ENCODE measurements around the gene ILKAP. TPM values are rescaled to one million over a fixed set of nuclear protein-coding genes. Genes with fewer than 3 reads are reported as not detected.

Gene ILKAP
- total and polyA plus RNA-seq, 2 experiments from 2014 or later, result 11.9 to 35.0 TPM

- Histone ChIP-seq H3K4me1 (ENCODE audit: insufficient read depth) (no peaks in the 10 kb centered on the region), H3K9me2 (ENCODE audit: insufficient read depth) (no peaks in the 10 kb centered on the region), H3K9ac (no peak overlapping the region), H3K27me3 (replicated peaks; ENCODE audit: insufficient read depth) (no peaks in the 10 kb centered on the region), H3K27ac (no peak overlapping the region), H3K36me3 (ENCODE audit: low read depth) (no peaks in the 10 kb centered on the region; the same call in 1 of the 2 replicates), H3K9me3 (ENCODE audit: low read depth) (no peaks in the 10 kb centered on the region), H3K79me2 (ENCODE audit: insufficient read depth) (no peaks in the 10 kb centered on the region), H3K4me2 (ENCODE audit: unreplicated experiment) (no peak overlapping the region), H4K20me1 (ENCODE audit: insufficient read depth) (no peaks in the 10 kb centered on the region), H2AFZ (no peak overlapping the region), H3F3A (ENCODE audit: insufficient read depth) (no peaks in the 10 kb centered on the region), H3K4me3 (no peak overlapping the region)
- TF ChIP-seq EZH2 (IDR thresholded peaks at IDR 0.05; ENCODE audit: insufficient read depth, poor library complexity, severe bottlenecking), result no peak
- no peak for TF ChIP-seq EZH2phosphoT487 (IDR thresholded peaks at IDR 0.05; ENCODE audit: insufficient read depth, low read depth)
- in situ Hi-C loops (cut with MboI), result loop anchor here (25.0 kb wide), 1 partner anchor 664 kb away; the partner anchor contains the start of gene RAB17
- DNase-seq, result no peak
- WGBS, 2 experiments (ENCODE audit: low coverage in 1 of 2, low lambda C conversion rate in 2 of 2, missing lambda C conversion rate in 2 of 2), result 98% methylated on average over 12 of the region's 12 CpGs
Observed at GRCh38 chr2:238251331-238251730, 47.8 kb upstream of the ILKAP start.

- Histone ChIP-seq H3K4me3 (no peak overlapping the region), H3K27ac (no peak overlapping the region), H3K9ac (no peak overlapping the region), H3K9me3 (ENCODE audit: low read depth) (no peaks in the 10 kb centered on the region), H3F3A (ENCODE audit: insufficient read depth) (no peaks in the 10 kb centered on the region), H3K36me3 (ENCODE audit: low read depth) (no peaks in the 10 kb centered on the region; the same call in 1 of the 2 replicates), H3K79me2 (ENCODE audit: insufficient read depth) (no peaks in the 10 kb centered on the region), H2AFZ (no peak overlapping the region), H4K20me1 (ENCODE audit: insufficient read depth) (no peaks in the 10 kb centered on the region), H3K27me3 (replicated peaks; ENCODE audit: insufficient read depth) (no peaks in the 10 kb centered on the region), H3K9me2 (ENCODE audit: insufficient read depth) (no peaks in the 10 kb centered on the region), H3K4me1 (ENCODE audit: insufficient read depth) (no peaks in the 10 kb centered on the region), H3K4me2 (ENCODE audit: unreplicated experiment) (no peak overlapping the region)
- in situ Hi-C loops (cut with MboI), result loop anchor here (25.0 kb wide), 1 partner anchor 664 kb away; the partner anchor contains the start of gene RAB17
- no peak for DNase-seq
- 93 to 94% methylated on average over 3 to 7 of the region's 7 CpGs for WGBS, 2 experiments (ENCODE audit: low coverage in 1 of 2, low lambda C conversion rate in 2 of 2, missing lambda C conversion rate in 2 of 2)
- TF ChIP-seq EZH2 (IDR thresholded peaks at IDR 0.05; ENCODE audit: insufficient read depth, poor library complexity, severe bottlenecking) (no peak), EZH2phosphoT487 (IDR thresholded peaks at IDR 0.05; ENCODE audit: insufficient read depth, low read depth) (no peak)
Observed at GRCh38 chr2:238250896-238251295, 47.4 kb upstream of the ILKAP start.

GRCh38 chr2:238247841-238248453 is 44.5 kb upstream of the ILKAP start:
- Histone ChIP-seq H3K79me2 (ENCODE audit: insufficient read depth) (no peaks in the 10 kb centered on the region), H2AFZ (no peak overlapping the region), H3K27ac (no peak overlapping the region), H3F3A (ENCODE audit: insufficient read depth) (no peaks in the 10 kb centered on the region), H3K27me3 (replicated peaks; ENCODE audit: insufficient read depth) (no peaks in the 10 kb centered on the region), H3K4me1 (ENCODE audit: insufficient read depth) (no peaks in the 10 kb centered on the region), H3K4me2 (ENCODE audit: unreplicated experiment) (no peak overlapping the region), H3K9me3 (ENCODE audit: low read depth) (no peaks in the 10 kb centered on the region), H3K4me3 (no peak overlapping the region), H3K9ac (no peak overlapping the region), H3K36me3 (ENCODE audit: low read depth) (no peaks in the 10 kb centered on the region), H3K9me2 (ENCODE audit: insufficient read depth) (no peaks in the 10 kb centered on the region), H4K20me1 (ENCODE audit: insufficient read depth) (no peaks in the 10 kb centered on the region)
- TF ChIP-seq EZH2phosphoT487 (IDR thresholded peaks at IDR 0.05; ENCODE audit: insufficient read depth, low read depth) (no peak), EZH2 (IDR thresholded peaks at IDR 0.05; ENCODE audit: insufficient read depth, poor library complexity, severe bottlenecking) (no peak)
- no peak for DNase-seq
- WGBS, 2 experiments (ENCODE audit: low coverage in 1 of 2, low lambda C conversion rate in 2 of 2, missing lambda C conversion rate in 2 of 2), result 76 to 89% methylated on average over 10 of the region's 10 CpGs
- in situ Hi-C loops (cut with MboI), result no loop called here

- DNase-seq, result peak; percentile 9
Observed at GRCh38 chr2:238247002-238247822, 43.7 kb upstream of the ILKAP start.

More at GRCh38 chr2:238247002-238247822, 43.7 kb upstream of the ILKAP start:
- Histone ChIP-seq H3K27ac (no peak overlapping the region), H3K36me3 (ENCODE audit: low read depth) (no peaks in the 10 kb centered on the region), H3K79me2 (ENCODE audit: insufficient read depth) (no peaks in the 10 kb centered on the region), H3K4me2 (ENCODE audit: unreplicated experiment) (no peak overlapping the region), H2AFZ (no peak overlapping the region), H3K4me3 (no peak overlapping the region), H4K20me1 (ENCODE audit: insufficient read depth) (no peaks in the 10 kb centered on the region), H3K9me3 (ENCODE audit: low read depth) (no peaks in the 10 kb centered on the region), H3K9me2 (ENCODE audit: insufficient read depth) (no peaks in the 10 kb centered on the region), H3K9ac (no peak overlapping the region), H3K27me3 (replicated peaks; ENCODE audit: insufficient read depth) (no peaks in the 10 kb centered on the region), H3F3A (ENCODE audit: insufficient read depth) (no peaks in the 10 kb centered on the region), H3K4me1 (ENCODE audit: insufficient read depth) (no peaks in the 10 kb centered on the region)
- 85 to 88% methylated on average over 13 of the region's 13 CpGs for WGBS, 2 experiments (ENCODE audit: low coverage in 1 of 2, low lambda C conversion rate in 2 of 2, missing lambda C conversion rate in 2 of 2)
- in situ Hi-C loops (cut with MboI), result no loop called here
- TF ChIP-seq EZH2 (IDR thresholded peaks at IDR 0.05; ENCODE audit: insufficient read depth, poor library complexity, severe bottlenecking) (no peak), EZH2phosphoT487 (IDR thresholded peaks at IDR 0.05; ENCODE audit: insufficient read depth, low read depth) (no peak)

Measured in GM23248 (cell line).